Left renal pelvis (tissue), 4 donors: Measurements from ENCODE around the gene PTPRT. TPM values are rescaled to one million over a fixed set of nuclear protein-coding genes. Genes with fewer than 3 reads are reported as not detected.
"Not testable (repeated sequence)": the region's sequence is repeated elsewhere in the genome, so short reads cannot be mapped to it uniquely, and the experiment has no call there.

Source experiments
- DNase-seq, 4 donors: peaks; one replicate each; pipeline ENCODE4 v3.0.0-alpha.2; 2013; ENCODE audit warnings: low read depth in 4 of 4, low spot score in 3 of 4
- polyA plus RNA-seq, 4 donors: library from polyadenylated mRNA; unstranded; fragments of 120-200 nt; gene quantifications; one replicate each; pipeline ENCODE4 v1.2.1, GENCODE V29; 2013; ENCODE audit not compliant: insufficient read length in 4 of 4

PTPRT gene
- polyA plus RNA-seq, 4 donors, result 0.43 to 22.1 (median 0.89) TPM

DNA sequence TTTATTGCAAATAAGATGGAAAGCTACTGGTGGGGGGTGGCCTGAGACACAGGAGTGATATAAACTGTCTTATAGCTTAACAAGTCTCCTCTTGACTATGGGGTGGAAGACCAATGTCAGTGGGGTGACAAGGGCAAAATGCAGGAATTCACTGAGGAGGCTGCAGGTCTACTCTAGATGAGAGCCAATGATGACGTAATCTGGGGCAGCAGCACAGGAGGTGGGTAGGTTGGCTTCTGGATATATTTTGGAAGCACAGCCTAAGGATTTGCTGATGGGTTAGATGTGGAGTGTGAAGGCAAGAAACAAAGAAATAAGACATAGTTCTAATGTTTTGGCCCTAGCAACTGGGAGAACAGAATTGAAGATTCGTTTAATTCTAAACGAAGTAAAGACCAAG is 253.2 kb downstream of the PTPRT start:
- DNase-seq, result no peak

DNA sequence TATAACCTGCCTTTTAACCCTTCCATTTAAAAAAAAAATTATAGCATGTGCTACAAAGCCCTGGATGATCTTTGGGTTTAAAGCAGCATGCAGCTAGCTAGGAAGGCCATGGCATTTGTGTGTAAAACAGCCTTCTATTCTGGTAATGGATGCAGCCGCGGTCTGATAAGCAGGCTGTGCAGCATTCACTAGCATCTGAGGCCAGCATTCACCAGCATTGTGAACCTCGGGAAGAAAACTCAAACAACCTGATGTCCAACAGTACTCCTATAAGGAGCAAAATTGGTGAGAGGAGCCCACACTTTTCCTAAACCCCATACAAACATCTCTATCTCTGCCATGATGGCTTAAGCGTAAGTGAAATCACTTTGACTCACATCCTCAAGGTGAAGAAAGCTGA is 265.5 kb downstream of the PTPRT start:
- DNase-seq, result no peak

DNA sequence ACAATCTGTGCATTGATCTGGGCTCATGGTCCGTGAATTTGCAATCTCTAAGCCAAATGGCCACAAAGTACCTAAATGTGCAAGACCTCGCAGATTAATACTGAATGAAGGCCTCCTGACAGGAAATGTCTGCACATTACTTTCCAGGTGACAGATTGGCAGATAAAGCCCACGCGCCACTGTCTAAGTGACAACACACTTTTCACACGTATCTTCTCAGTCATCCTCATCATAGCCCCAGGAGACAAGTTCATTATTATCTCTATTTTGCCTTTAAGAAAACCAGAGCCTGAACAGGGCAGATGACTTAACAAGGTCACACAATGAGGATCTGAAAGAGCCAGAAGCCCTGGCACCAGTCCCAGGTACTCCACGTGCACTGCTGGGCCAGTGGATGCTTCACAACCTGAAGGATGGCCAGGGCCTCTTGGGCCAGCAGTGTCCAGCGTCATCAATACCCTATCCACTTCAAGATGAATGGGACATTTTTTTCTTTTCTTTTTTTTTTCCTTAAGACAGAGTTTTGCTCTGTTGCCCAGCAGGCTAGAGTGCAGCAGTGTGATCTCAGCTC is 266.3 kb downstream of the PTPRT start:
- DNase-seq, result no peak

DNA sequence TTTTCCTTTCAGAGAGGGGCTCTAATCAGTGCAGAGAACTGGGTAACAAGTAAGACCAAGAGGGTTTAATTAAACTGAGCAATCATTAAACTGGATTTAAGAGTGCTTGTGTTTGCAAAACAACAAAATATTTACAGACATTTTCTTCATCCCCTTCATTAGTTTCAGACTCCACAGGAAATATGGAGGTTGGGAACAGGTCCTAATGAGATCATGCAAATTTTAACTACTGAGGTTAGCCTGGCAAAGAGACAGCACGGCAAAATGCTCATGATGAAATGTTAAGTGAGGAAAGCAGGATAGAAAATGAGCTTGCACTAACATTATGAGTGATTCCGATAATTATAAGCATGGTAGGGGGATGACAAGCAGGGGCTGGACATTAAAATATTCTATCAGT is 268.9 kb downstream of the PTPRT start:
- no peak for DNase-seq

DNA sequence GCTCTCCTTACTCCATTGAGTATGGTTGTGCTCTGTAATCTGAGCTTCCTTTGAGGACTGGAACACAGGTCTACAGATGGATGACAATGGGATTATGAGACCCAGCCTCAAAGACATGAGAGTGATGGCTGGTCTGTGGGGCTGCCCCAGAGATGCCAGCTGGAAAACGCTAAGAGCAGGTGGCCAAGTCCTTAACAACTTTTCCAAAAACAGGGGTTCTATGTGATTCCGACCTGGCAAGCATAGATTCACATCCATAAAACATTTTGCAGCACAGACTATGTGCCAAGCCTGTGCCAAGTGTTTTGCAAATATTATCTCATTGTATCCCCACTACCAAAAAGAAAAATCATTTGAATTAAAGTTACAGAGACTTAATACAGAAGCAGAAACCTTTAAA is 270.4 kb downstream of the PTPRT start:
- DNase-seq, result no peak

DNA sequence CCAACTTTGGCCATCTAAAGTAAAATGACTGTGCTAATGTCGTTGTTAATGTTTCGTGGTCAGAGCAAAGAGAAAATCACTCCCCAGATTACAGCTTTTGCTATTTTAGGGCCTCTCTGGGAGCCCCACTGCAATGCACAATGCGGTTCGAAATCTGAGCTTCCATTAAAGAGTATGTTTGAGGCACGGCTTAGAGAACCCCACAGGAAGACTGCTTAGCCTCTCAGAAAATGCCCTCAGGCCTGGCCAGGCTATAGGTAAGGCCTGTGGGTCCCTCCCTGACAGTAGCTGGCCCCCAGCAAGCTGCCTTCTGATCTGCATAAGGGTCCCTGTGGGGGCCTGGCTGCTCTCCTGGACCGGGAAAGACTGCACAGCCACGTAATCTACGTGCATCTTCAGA is 274.6 kb downstream of the PTPRT start:
- no peak for DNase-seq

DNA sequence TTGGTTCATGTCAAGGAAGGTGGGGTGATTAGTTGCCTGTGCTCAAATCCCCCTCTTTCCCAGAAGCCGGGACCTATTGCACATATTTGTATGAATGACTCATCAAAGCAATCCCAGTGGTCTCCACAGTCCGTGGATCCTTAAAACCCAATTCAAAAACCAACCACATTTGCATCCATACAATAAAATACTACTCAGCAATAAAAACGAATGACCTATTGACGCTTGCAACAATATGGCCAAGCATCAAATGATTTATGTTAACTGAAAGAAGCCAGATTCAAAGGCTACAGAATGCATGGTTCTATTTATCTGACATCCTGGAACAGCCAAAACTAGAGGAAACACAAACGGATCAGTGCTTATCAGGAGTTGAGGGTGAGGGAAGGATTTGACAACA is 275.4 kb downstream of the PTPRT start:
- no peak for DNase-seq

DNA sequence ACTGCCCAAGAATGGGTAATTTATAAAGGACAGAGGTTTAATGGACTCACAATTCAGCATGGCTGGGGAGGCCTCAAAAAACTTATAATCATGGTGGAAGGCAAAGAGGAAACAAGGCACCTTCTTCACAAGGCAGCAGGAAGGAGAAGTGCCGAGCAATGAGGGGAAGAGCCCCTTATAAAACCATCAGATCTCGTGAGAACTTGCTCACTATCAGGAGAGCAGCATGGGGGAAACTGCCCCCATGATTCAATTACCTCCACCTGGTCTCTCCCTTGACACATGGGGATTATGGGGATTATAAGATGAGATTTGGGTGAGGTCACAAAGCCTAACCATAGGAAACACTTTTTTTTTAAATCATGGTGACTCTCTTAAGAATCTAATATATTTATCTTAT is 278.9 kb downstream of the PTPRT start:
- not testable (repeated sequence) for DNase-seq

DNA sequence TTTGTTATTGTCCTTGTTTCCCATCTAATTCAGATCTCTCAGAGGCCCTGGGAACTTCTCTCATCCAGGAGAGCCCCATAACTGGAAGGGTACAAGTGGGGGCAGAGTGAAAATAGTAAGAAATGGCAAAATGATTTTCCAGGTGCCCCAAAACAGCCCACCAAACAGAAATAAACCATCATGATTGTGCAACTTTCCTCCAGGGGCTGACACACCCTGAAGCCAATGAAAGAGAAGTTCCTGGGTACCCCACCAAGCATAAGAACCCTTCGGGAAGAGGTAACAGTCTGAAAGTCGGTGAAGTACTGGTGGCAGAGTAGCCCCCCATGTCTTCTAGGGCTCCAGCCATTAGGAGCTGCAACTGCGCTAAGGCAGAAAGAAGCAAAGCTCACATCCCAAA is 282.0 kb downstream of the PTPRT start:
- no peak for DNase-seq

DNA sequence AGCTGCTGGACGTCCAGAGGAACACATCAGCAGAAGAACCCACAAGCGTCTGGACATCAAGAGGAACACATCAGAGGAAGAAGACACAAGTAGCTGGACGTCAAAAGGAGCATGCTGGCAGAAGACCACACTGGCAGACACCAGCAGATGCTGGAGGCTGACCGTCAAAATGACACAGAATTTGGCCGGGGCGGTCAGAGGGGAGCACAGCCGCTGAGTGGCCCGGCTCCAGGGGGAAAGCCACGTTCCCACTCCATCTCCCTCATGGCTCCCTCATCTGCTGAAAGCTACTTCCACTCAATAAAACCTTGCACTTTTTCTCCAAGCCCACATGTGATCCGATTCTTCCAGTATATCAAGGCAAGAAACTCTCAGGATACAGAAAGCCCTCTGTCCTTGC is 283.6 kb downstream of the PTPRT start:
- DNase-seq, result no peak

DNA sequence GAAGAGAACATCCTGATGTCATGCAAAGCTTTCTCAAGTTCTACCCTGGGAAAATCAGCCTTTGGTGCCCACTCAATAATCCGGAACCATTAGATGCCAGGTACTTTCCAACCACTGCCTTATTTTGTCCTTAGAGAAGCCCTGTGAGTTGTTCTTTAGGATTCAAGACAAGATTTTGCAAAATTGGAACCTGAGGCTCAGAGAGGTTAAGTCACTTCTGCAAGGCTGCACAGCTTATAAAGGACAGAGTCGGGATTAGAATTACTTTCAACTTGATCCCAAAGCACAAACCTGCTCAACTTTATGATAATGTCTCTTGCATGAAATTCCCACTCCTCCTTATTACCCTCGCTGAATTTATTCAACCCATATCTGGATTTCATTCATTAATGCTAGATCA is 287.2 kb downstream of the PTPRT start:
- DNase-seq, result no peak

DNA sequence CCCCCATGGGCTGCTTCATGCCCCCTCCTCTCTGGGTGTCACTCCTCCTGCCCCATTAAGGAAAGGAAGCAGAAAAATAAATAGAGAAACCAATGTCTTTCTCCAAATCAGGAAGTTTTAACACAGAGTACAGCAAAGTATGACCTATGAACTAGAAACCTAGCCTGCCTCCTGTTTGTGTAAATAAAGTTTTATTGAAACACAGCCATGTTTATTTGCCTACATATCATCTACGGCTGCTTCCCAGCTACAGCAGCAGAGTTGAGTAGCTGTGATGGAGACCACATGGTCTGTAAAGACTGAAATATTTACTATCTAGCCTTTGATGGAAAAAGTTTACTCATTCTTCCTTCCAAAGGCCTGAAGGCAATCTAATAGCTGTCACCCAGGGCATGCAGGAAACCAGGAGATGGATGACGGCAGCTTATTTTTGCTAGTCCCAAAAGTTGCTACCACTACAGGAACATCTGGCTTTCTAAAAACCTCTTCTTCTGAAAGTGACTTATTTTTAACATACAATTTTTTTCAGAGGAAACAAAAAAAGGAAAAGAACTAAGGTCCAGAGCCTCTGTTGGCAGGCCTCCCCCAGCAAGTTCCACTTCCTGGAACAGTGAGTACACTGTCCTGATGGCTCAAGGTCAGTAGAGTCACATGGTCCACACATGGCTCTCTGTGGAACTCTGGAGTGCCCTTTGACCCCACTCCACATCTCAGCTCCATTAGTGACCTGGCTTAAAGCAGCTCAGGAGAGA is 287.8 kb downstream of the PTPRT start:
- DNase-seq, result no peak

DNA sequence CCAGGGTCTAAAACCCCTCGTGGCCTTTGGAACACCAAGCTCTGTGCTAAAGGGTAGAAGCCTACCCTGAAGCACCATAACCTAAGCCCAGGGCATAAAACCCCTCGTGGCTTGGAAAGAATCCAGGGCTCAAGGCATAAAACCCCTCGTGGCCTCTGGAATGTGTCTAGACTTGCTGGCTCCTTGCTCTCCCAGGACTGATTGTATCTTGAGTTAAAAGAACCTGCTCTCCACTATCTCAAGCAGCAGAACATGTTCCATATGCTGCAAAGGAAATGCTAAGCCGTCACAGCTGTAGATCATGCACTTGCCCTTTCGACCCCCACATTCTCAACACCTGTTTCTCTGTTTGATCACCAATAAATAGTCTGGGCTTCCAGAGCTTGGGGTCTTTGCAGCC is 288.9 kb downstream of the PTPRT start:
- DNase-seq, result not testable (repeated sequence)

DNA sequence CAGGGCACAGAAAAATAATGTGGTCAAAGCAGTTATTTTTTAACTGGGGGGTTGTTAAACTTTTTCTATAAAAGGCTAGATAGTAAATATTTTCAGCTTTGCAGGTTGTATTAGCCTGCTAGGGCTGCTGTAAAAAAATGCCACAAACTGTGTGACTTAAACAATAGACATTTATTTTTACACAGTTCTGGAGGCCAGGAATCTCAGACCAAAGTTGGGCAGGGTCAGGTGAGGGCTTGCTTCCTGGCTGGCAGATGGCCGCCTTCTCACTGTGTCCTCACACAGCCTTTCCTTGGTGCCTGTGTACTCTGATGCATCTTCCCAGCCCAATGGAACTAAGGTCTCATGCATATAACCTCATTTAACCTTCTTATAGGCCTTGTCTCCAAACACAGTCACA is 294.7 kb downstream of the PTPRT start:
- DNase-seq, result no peak

DNA sequence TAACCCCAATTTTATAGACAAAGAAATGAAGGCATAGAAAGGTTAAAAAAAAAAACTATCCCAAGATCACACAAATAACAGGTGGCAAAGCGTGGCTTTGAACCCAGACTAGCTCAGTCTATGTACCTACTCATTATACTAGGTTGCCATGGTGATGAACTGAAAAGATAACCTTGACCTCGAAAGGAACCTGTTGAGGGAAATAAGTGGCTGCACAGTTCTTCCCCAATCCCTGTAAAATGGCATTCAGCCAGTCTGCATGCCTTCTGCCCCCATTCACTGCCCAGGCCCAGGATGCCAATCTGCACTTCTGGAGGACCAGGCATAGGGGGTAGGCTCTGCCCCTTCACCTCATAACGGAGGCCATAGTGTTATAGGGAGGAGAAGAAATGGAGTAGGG is 295.2 kb downstream of the PTPRT start:
- DNase-seq, result no peak

DNA sequence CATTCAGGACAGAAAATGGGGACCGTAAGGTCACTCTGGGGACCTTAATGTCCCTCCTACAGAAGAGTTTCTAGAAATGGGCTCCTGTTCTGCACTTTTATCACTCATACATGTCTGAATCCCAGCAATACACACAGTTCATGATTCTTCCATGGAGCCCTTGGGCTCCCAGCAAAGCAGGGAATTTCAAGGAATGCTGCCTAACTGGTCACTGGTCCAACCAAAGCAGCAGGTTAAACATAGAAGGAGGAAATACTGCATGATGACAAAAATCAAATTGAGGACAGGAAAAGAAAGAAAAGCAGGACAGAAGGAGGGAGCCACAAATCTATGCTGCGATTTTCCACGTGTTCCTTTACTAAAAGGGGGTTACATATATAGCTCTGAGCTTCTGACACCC is 300.2 kb downstream of the PTPRT start:
- no peak for DNase-seq

DNA sequence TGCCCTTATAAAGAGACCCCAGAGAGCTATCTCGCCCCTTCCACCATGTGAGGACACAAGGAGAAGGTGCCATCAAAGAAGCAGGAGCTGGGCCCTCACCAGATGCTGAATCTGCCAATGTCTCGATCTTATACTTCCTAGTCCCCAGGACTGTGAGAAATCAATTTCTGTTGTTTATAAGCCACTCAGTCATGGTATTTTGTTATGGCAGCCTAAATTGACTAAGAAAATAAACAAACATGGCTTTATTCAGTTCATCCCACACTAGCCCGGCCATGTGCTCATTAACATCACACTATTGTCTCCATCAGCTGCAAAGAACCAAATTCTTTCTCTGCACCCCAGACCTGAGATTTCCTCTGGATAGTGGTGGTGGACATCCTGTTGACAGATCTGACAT is 302.4 kb downstream of the PTPRT start:
- no peak for DNase-seq

DNA sequence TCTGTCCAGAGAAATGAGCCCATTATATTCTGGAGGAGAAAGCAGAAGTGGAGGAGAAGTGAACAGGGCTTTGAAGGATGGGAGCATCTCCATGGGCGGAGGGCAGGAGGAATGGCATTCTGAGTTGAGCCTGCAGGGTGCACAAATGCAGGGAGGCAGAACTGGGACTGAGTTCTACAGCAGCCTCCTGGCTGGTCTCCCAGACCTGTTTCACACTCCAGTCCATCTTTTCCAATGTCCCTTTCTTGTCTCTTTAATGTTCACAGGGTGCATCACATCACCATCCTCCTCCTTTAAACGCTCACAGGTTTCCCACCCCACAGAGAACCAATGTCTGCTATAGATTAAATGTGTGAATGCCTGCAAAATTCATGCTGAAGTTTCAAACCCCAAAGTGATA is 302.9 kb downstream of the PTPRT start:
- no peak for DNase-seq

DNA sequence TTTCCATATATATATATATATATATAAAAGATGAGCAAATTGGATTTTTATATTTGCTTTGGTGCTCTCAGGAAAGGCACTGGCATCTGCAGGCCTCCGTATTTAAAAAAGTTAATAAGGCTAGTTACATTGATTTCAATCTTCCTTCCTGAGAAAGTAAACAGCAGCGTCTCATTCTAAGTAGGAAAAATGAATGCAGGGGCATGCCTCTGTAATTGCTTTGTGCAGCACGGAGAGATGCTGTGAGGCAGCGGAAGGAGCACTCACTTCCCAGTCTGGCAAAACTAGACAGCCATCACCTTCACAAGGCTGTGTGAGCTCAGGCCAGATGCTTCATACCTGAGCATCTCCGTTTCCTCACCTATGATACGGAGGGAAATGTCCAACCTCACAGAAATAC is 303.7 kb downstream of the PTPRT start:
- DNase-seq, result peak in 3 of 4 donors; percentile 2 to 21 (median 2)

DNA sequence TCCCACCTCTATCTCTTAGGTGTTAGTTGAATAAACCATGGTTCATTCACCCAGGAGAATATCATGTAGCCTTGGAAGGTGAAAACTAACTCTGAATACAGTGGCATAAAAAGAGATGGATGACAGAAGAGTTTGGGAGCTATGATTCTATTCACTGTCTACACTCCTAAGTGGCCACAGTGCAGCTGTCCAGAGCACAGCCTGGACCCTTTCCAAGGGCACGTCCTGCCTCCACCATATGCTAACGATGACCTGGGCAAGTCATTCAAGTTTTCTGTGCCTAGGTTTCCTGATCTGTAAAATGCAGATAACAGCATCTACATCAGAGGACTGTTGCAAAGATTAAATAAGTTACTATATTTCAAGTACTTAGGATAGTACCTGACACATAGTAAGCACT is 314.1 kb downstream of the PTPRT start:
- no peak for DNase-seq

DNA sequence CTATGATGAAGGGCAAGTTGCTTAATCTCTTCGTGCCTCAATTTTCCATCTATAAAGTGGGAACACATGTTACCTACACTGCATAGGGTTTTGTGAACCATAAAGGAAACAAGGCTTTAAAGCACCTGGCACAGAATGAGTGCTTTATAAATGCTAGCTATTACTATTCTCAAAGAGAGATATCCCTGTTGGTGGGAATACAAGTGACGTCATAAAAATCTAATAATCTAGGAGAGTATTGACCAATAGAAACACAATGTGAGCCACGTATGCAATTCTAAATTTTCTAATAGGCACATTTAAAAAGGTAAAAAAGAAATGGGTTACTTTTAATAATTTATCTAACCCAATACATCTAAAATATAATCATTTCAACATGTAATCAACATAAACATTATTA is 316.4 kb downstream of the PTPRT start:
- DNase-seq, result no peak

DNA sequence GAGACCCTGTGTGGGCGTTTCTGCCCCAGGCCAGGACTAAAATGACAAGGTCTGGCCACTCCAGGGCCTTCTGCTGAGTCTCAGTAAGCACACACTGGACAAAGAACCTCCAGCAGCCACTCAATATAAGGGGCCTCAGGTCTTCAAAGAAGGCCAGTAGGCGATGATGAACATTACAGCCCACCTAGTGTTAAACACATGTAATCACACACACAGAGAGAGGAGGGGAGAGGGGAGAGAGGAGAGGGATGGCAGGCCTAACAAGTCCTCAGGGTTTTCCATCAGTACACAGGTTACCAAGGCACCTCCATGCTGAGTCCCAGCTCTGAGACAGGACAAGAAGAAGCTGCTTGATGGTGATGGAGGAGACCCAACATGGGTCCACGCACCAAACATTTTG is 325.6 kb downstream of the PTPRT start:
- DNase-seq, result no peak

DNA sequence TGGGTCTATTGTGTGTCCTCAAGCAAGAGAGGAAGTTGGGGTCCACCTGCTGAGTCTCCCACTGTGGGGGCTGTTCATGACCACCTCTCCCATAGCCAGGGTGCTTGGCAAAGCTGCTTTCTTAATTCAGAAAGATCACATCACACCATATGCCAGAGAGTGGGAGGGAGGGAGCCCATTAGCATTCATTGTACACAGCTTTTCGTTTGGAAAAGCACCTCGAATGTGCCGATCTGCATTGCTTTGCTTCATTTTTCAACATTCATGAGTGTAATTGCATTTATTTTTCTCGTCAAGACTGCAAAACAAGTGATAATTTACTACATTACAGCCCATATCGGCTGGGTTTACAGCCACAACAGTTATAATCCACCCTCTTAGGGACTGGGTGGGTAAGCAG is 327.3 kb downstream of the PTPRT start:
- DNase-seq, result no peak
